NCI-H82 treated with DMSO at 0.1 percent for 48 hours (cell line): ENCODE measurements around the gene SH3YL1.

Experiments
- DNase-seq: peaks from one replicate; lab custom pipeline; 2025; ENCODE audit not compliant: unreplicated experiment; lab: John Stamatoyannopoulos, UW

Gene SH3YL1

GRCh38 chr2:263774-264492 is at the start of gene SH3YL1:
SH3YL1 (minus strand) TSS chr2:264032; CDS start chr2:263984, 48 bp downstream.
- DNase-seq, result no peak

DNA sequence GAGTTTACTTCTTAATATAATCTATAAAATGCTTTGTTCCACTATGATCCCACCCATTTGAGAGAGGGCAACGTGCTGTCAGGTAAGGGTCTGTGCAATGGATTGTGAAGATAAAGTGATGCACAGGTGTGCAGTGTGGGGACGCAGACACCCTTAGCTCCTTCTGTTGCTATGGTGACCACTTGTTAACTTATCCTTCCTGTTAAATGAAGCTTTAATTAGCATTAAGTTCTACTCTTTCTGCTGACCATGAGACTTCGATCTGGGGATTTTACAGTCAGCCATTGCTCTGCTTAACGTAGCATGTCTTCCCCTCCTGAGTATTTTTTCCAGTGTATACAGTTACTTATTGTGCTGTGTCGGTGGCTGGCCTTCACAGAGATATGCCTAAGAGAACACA is 47.2 kb upstream of the SH3YL1 start:
- no peak for DNase-seq

DNA sequence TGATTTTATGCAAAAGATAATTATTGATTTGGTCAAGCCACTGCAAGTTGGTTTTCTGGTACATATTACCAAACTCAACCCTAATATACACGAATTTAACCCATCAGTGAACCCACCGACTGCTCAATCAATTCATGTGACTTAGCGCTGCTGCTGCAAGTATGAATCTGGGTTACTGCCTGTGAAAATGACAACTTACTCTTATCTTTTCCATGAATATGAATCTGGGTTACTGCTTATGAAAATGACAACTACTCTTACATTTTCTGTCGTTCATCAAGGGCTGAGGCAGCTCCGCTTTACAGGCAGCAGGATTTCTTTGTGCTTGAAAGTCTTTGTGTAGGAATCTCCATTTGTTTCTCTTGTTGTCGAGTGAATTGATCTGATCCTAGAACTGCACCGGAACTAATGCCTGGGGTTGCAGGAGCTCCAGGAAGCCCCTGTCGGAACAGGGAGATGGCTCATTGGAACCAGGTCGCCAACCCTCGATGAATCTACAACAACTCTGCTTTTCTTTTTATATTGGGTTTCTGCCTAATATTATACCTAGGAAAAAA is 46.2 kb upstream of the SH3YL1 start:
- DNase-seq, result no peak

DNA sequence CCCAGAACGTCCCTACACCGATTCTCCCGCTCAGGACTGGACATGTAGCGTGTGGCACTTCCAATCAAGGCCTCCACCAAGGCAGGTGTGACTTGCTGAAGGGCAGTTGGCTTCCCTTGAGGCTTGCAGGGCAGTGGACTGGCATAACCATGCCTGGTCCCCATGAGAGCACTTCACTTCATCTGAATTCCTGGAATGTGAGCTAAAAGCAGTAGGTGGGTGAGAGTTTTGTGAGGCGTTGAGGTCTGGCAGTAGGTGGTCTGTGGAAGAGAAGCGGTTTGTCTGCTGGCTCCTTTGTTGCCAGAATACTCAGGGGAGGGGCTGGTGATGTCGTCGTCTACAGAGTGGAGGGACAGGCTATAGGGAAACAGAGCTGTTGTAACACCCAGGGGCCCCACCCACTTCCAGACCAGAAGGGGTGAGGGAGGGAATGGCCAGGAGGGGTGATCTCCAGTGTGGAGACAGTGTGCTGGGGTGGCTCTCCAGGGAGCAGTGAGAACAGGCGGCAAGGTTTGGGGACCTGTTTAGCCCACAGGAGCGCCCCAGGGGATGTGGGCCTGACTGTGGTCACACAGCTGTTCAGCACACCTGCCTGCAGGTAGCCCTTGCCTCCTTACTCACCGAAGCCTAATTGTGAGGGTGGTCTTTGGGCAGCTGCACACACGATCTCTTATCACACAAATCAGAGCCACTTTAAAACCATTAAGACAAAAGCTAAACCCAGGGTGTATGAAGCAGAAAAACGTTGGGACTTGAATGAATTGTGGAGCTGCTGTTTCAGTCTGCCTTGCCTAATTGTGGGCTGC is 45.5 kb upstream of the SH3YL1 start:
- DNase-seq, result no peak

- no peak for DNase-seq
These were observed 41.5 kb upstream of the SH3YL1 start for GRCh38 chr2:305366-305765.

- DNase-seq, result no peak
These were observed 32.5 kb upstream of the SH3YL1 start for GRCh38 chr2:296354-296753.

GRCh38 chr2:295090-295489 is 31.3 kb upstream of the SH3YL1 start:
- DNase-seq, result no peak

GRCh38 chr2:290090-290722 is 26.4 kb upstream of the SH3YL1 start:
- DNase-seq, result no peak

DNA sequence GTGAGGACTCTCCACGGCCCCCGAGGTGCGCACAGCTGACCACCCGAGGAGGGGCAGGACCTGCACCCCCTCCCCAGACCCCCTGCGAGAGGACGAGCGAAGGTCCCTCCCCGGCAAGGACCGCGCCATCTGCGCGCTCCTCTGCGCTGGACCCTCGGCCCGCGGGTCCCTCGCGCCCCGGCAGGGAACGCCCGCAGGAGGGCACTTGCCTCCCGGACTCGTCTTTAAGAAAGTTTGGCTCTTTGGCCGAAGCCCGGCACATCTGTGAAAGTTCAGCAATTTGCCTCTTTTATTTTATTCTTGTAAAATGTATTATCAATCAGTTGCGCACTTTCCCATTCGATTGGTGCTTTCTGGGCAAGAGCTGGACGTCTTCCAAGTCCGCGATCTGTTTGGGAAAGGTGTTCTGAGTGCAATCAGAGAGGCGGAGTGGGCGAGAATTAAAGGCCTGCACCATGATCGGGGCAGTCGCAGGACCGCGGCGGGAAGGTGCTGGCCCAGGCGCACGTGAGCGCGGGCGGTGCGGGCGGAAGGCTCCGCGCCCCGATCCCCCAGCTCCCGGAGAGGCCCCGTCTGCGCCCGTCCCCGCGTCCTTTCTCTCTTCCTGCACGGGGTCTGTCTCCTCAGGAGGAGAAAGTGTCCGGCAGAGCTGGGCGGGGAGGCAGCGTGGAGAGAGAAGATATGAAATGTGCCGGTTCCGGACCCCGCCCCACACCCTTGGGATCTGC is 25.7 kb upstream of the SH3YL1 start:
- no peak for DNase-seq

DNA sequence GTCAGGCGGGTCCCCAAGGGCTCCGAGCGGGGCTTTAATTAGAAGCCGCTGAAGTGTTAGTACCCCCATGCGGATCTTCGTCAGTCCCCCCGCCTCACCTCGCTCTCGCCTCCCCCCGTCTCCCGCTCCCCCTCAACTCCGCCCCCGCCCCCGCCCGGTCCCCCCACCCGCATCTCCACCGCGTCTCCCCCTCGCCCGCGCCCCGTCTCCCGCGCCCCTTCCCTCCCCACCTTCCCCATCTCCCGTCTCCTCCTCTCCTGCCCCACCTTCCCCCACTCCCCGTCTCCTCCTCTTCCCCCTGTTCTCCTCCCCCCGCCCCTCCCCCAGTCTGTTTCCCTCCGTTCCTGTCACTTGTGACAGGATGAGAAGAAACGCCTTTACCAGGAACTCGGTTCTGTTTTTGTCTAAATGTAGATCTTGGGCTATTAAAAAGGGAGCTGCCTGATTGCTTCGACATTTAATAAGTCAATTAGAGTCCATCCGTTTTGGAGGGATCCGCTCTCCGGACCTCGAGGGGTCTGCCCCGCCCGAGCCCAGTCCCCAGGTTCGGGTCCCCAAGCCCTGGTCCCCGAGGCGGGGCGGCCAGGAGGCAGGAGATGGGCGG is 25.0 kb upstream of the SH3YL1 start:
- no peak for DNase-seq

GRCh38 chr2:287911-288757 is 24.3 kb upstream of the SH3YL1 start, which contains the start of gene ALKAL2:
ALKAL2 (minus strand) TSS chr2:288091; CDS start chr2:287835, 256 bp downstream.
- DNase-seq, result no peak

DNA sequence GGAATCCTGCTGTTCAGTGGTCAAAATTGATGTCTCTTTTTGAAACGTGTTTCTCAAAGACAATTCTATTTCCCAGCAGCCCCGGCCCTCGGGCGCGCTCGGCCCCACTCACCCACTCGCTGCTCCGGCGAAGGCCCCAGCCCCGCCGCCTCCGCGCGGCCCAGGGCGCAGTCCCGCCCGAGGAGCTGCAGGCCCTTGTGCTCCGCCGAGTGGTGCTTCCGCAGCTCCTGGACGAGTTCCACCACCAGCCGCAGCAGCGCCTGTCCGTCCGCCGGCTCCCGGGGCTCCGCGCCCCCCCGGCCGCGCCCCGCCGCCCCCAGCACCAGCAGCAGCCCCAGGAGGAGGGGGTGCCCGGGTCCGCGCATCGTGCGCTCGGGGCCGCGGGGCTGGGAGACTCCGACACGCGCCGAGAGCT is 23.6 kb upstream of the SH3YL1 start:
- DNase-seq, result no peak

- DNase-seq, result no peak
These were observed 23.1 kb upstream of the SH3YL1 start for GRCh38 chr2:286774-287392.

DNA sequence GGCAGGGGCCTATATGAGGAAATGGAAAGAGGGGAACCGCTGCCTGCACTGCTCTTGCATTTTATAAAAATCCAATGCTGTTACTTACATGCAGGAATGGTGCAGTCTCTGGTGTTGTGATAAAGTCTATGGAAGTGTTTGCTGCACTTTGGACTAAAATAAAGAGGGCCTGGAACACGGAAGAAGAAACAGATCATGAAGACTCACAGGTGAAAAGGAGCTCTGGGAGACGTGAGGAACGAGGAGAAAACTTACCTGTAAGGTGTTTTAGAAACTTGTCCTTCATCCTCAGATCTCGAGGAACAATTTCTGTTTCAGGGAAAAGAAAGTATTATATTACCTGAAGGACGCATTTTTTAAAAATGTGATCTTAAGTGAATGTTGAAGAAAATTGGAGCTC is 22.2 kb upstream of the SH3YL1 start:
- DNase-seq, result no peak

DNA sequence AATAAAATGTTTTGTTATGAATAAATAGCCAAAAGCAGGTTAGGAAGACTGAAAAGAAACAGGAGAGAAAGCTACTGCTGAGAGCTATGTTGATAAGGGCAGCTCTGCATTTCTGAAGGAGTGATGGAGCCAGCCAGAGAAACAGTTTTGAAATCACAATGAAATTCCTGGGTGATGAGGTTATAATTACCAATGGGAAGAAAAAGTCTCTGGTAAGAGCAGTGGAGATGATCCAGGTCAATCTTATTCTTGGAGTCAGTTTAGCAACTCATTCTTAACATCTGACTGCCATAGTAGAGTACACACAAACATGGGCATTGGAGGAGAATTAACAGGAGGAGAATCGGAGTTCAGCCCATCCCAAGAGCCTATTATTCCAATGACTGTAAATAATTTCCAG is 21.7 kb upstream of the SH3YL1 start:
- DNase-seq, result no peak

GRCh38 chr2:284896-285492 is 21.2 kb upstream of the SH3YL1 start:
- DNase-seq, result no peak

GRCh38 chr2:283996-284794 is 20.4 kb upstream of the SH3YL1 start:
- no peak for DNase-seq
